EL (cell line): Measurements from ENCODE around the gene PLOD3.

Experiments
- DNase-seq: peaks from one replicate; pipeline ENCODE4 v3.0.0-alpha.2; 2016

The PLOD3 gene

DNA sequence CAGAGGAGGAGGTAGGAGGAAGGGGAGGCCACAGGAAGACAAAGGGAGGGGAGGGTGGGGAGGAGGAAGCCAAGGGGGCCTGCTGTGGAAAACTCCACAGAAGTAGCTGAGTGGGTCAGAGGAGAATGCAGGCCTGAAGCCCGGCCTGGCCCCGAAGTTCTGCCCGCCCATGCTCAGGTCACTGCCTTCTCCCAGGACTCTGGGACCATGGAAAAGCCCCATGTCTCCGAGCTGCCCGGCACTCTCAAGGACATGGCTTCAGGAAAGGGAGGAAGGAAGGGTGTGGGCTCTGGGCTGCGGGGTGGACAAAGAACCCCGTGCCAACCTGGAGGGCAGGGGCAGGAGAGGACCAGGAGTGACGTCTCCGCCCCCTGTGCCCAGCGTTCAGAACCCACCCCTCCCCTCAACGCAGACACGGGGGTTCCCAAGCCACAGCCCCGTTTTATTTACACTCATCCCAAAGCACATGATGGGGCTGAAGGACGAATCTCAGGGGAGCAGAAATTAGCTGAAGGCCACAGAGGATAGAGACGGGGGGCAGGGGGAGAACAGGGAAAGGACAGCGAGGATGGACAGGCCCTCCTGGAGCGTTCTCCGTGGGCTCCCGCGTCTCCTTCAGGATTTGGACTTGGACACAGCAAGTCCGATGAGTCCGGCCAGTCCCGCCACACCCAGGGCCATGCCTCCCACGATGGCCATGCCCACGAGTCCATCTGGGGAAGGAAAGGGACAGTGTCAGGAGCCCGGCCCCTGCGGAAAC is 22.0 kb upstream of the PLOD3 start:
- DNase-seq: no peak

DNA sequence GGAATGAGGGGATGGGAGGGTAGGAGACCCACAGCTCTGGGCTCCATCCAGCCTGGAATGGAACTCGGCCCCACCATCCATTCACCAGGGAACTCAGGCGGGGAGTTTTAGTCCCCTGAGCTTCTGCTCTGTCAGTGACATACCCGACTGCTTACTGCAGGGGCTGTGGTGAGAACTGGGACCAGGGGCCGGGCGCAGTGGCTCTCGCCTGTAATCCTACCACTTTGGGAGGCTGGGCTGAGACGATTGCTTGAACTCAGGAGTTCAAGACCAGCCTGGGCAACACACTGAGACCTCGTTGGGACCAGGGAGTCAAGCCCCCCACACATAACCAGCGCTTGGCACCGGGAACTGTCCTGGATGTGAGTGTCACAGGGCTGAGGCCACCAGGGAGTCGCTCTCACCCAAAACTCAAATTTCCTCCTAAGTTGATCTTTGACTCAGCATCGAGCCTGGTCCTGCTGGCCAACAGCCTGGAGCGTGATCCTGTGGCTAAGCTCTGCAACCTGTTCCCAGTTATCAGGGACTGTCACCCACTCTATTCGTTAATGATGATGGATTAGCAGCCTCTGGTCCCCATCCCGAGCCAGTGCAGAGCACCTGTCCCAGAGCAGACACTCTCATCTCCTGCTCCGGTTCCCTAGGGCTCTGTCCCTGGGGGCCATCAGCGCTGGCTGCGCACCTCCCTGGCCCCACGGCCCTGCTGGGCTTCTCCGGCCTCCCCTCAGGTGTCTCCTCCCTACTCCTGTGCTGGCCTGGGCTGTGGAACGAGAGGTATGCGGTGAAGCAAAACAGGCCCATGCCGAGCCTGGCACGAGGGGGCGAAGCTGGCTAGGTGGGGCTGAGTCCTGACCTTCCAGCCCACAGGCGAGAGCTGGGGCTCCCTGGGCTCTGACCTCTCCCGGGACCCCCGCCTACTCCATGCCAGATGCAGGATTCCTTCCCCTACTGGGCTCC is 21.1 kb upstream of the PLOD3 start:
- no peak for DNase-seq

DNA sequence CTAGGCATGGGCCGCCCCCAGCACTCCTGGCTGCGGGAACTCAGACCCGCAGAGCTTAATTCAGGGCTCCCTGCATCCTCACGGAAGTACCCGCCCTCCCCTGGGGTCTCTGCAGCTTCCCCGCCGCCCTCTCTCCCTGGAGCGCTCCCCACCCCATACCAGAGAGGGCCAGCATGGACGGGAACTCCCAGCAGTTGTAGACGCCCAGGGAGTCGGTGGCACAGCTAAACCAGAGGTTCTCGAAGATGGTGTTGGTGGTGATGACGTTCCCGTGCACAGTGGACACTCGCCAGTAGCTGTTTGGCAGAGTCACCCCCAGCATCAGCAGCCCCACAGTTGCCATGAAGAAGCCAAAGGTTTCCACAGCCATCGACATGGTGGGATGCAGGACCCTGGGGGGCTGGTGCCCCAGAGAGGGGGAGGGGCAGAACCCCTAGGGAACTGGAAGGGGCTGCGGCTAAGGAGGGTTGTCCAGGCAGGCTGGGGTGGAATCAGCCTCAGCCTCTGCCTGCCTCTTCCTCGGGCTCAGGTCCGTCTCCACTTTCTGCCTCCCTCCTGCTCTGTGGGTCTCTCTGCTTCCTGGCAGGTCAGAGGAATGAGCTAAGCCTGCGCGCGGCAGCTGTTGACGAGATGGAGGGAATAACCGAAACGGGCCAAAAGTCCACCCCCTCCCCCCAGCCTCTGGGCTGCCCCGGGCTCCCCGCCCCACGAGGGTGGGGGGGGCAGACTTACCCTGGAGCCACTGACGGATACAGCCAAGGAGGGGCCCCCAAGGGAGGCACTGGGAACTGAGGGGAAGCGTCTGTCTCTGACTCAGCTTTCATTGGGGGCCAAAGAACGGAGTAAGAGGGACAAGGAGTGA is 20.1 kb upstream of the PLOD3 start, which contains the start of gene CLDN15:
Gene CLDN15 (minus strand): TSS at position 597 of the 862 bp plus-strand sequence. CDS start 221 bp downstream, at position 376.
- DNase-seq: no peak

DNA sequence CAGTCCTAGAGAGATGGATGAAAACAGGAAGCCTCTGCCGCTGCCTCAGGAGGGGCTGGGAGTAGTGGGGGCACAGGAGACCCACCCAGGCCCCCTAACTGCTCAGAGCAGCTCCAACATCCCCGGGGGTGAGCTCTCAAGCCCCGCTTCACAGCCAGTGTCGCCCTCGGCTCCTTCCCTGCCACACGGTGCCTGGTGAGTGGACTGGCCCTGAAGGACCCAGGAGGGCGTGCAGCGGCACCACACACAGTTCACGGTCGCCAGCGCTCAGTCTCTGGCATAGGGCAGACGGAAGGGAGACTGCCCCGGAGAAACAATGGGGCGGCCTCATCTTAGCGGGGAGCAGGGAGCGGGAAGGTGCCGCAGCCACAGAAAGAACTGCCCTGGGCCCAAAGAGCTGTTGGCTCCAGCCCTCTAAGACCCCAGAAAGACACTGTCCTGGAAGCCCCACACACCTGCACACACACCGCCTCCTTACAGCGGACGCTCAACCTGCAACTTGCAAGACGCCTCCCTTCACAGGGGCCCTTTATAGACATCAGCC is 19.0 kb upstream of the PLOD3 start:
- DNase-seq: no peak

DNA sequence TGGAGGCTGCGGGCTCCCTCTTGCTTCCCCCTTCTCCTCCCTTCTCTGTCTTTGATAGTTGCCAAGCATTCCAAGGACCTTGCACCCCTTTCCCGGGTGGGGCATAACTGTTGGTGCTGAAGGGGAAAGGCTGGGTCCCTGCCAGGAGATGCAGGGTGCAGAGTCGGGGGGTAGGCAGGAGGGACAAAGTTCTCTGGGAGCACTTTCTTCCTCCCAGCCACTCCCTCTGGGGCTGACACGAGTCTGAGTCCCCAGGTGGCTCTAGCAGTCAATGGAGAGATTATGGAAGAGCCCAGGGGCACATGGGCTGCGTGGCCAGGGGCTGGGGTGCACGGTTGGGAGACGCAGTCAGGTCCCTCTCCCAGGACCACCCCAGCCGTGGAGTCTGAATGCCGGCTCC is 18.1 kb upstream of the PLOD3 start:
- DNase-seq: no peak

DNA sequence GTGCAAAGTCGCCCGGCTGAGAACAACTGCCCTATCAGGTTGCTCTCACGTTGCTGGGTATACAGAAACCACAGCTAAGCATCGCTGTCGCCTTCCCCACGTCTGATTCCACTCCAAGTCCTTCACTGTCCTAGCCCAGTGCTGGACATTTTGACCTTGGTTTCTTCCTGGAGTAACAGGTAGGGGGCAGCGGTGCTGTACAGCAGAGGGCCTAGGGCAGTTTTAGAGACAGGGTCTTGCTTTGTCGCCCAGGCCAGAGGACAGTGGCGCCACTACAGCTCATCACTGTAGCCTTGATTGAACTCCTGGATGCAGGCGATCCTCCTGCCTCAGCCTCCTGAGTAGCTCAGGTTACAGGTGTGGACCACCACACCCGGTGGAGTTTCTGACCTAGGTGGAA is 17.7 kb upstream of the PLOD3 start:
- no peak for DNase-seq

DNA sequence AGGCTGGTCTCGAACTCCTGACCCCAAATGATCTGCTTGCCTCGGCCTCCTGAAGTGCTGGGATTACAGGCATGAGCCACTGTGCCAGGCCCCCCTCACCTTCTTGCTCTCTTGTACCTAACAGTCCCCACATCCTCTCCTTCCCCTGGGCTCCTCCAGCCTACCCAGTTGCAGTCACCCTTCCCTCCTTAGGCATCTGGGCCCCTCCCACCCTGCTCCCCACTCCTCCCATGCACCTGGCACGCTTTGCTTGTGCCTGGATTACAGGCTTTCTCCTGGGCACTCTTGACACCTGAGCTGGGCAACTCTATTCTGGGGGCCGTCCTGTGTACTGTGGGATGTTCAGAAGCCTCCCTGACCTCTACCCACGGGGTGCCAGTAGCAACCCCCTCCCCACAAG is 17.3 kb upstream of the PLOD3 start:
- no peak for DNase-seq

DNA sequence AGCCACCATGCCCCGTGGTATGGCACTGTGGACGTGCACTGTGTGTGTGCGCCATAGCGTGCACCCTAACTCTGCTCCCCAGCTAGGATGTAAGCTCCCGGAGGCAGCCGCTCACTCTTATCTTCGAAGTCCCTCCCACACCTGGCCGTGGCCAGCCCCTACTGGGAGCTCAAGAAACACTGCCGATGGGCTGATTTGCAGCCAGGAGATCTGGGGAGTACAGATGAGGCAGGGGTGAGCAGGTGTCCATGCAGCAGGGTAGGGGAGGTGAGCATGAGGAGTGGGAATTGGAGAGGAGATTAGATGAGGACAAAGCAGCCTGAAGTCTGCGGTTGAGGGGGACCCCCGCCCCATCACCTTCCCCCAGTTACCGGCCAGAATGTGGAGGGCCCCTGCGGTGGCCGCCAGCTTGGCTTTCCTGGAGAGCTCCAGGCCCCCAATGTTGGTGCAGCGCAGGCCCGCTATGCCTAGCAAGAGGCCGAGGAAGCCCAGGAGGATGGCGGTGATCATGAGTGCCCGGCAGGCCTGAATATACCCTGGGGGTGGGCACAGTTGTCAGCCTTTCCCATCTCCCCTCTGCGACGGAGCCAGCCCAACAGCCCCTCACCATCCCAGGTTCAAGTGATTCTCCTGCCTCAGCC is 16.6 kb upstream of the PLOD3 start:
- DNase-seq: no peak

DNA sequence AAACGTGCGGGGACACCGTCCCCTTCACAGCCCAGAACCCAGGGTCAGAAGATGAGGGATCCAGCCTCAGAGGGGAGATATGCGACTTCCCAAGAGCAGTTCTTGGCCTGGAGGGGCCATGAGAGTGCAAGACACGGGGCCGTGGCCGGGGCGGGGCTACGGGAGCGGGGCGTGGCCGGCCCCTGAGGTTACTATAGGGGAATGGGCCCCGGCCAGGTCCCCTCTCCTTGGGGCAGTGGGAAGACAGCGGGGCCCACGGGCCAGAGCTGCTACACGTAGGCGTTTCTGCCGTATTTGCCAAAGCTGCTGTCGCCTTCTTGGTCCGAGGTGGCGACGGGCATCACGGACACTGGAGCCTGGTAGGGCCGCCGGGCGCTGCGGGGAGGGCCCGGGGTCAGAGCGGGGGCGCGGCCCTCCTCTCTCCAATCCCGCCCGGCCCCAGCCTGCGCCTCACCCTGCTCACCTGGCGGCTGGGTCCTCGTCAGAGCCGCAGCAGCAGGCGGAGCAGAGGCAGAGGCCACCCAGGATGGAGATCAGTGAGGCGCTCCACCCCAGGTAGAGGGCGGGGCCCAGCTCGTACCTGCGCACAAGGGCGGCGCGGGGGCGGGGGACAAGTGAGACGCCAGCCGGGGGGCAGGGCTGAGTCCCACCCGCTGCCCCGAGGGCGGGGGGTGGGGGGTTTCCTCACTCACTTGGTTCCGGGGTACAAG is 14.9 kb upstream of the PLOD3 start:
- DNase-seq: no peak

DNA sequence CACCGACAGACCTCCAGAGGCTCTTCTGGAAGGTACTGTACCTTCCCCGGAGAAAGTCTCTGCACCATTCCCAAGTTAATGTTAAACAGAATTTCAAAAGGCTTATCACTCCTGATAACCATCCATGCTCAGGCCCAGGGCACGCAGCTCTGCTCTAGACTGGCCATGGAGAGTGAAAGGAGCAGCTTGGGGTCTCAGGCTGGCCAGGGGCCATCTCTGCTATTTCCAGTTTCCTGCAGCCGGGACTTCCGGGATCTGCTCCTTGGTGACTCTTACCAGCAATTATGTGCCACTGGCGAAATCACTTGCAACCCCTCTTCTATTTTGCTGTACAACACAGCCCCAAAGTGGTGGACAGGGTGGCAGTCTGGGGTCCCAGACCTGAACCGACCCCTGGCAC is 14.3 kb upstream of the PLOD3 start:
- DNase-seq: no peak

DNA sequence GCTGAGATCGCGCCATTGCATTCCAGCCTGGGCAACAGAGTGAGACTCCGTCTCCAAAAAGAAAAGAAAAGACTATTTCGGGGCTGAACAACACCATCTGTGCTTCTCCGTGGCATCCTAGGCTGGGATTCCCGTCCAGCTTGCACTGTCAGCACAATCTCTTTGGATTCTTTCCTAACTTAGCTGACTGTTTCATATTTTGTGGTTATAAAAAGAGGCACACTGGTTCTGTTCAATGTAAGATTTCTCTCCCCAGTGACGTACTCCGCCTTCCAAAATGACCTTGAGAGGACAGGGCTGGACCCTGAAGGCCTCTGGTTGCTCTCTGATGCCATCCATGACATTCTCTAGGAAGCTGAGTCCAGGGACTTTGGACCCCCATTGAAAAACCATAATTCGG is 9.3 kb upstream of the PLOD3 start:
- no peak for DNase-seq

DNA sequence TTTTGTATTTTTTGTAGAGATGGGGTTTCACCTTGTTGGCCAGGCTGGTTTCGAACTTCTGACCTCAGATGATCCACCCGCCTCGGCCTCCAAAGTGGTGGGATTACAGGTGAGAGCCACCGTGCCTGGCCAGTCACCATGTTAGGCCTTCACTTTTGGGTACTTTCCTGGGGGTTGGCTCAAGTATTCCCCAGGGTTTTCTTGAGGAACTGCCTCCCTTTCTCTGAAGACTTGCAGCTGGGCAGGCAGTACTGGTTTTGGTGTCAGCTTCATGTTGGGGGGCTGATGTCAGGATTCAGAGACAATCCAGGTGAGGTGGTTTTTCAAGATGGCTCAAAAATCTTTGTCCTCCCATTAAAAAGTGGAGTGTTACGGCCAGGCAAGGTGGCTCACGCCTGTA is 8.3 kb upstream of the PLOD3 start:
- DNase-seq: no peak

DNA sequence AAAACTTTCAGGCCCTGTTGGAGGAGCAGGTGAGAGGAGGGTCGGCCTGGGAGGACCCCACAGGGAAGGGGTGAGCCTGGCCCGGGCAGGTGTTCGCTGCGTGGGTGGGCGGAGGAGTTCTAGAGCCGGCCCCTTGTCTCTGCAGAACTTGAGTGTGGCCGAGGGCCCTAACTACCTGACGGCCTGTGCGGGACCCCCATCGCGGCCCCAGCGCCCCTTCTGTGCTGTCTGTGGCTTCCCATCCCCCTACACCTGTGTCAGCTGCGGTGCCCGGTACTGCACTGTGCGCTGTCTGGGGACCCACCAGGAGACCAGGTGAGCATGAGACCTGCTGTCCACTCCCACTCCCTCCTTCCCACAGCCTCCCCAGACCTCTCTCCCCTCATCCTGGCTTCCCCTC is 6.1 kb upstream of the PLOD3 start:
- DNase-seq: no peak

DNA sequence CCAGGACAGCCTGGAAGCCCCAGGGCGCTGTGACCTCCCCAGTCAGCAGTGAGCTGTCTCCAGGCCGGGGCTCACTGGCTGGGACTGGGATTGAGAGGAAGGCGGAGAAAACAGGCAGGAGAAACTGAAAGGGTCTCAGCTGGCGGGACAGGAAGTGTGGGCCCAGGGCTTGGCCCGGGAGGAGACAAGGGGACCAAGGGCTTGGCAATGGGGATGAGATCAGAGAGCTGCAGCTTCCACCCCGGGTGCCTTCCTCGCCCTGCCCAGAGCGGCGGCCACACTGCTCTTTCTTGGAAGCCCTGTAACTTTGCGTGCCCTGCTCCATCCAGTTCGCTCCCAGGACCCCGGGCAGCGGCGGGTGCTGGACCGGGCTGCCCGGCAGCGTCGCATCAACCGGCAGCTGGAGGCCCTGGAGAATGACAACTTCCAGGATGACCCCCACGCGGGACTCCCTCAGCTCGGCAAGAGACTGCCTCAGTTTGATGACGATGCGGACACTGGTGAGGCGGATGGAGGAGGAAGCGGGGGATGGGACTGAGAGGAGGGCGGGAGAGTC is 5.0 kb upstream of the PLOD3 start:
- no peak for DNase-seq

DNA sequence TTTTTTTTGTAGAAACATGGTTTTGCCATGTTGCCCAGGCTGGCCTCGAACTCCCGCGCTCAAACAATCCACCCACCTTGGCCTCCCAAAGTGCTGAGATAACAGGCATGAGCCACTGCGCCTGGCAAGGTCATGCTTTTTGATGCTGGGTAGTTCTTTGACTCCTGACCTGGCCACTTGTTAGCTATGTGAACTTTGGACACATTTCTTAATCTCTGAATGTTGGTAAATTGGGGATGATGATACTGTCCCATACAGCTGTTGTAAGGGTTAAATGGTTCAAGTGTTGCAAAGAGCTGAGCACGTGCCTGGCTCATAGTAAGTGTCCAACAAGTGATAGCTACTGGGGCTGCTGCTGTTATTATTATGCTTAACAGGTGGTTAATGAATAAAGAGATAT is 2.9 kb upstream of the PLOD3 start:
- no peak for DNase-seq

DNA sequence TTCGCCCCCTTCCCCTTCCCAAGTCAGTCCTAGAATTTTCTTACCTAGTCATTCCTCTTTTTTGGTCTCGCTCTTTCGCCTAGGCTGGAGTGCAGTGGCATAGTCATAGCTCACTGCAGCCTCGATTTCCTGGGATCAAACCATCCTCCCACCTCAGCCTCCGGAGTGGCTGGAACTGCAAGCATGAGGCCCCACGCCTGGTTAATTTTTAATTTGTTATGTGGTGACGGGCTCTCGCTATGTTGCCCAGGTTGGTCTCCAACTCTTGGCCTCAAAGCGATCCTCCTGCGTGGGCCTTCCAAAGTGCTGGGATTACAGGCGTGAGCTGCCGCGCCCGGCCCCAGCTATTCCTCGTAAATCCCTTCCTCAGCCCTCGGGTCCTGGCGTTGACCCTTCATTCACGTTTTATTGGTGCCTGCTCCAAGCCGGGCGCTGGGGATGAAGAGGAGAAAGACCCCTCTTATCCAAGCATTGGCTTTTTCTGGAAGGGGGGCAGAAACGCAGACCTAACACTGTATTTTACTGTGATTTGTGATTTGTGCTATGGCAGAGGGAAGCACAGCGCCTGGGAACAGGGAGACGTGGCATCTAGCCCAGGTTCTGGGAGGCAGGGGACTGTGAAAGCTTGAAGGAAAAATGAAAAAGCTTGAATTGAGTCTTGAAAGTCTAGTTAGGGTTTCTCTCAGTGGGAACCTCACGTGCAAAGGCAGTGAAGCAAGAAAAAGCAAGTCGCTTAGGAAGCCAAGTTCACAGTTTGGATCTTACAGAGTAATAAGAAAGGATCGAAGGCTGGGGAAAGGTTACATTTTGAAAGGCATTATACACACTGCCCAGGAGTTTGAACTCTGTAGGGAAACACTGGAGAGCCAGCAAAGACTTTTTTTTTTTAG is 1.1 kb upstream of the PLOD3 start:
- DNase-seq: no peak

DNA sequence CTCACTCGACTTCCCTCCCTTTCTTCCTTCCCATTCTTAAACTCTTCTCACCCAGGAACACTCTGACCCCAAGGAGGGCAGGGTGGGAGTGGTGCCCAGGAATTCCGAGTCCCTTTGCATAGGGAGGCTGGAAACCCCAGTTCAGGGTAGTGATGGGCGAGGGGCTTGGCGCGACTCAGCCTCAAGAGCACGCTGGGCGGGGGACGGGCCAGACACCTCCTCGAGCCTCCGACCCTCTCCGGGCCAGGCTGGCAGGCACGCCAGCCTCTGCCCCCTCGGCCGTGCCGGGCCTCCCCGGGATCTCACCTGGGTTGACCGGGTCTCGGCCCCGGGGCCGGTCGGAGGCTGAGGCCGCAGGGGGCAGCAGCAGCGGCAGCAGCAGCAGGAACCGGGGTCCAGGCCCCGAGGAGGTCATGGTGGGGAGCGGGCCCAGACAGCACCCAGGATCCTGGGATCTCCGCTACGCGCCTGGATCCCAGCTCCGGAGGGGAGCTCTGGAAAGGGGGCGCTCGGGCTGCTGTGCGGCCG is 457 bp downstream of the PLOD3 start:
- no peak for DNase-seq

DNA sequence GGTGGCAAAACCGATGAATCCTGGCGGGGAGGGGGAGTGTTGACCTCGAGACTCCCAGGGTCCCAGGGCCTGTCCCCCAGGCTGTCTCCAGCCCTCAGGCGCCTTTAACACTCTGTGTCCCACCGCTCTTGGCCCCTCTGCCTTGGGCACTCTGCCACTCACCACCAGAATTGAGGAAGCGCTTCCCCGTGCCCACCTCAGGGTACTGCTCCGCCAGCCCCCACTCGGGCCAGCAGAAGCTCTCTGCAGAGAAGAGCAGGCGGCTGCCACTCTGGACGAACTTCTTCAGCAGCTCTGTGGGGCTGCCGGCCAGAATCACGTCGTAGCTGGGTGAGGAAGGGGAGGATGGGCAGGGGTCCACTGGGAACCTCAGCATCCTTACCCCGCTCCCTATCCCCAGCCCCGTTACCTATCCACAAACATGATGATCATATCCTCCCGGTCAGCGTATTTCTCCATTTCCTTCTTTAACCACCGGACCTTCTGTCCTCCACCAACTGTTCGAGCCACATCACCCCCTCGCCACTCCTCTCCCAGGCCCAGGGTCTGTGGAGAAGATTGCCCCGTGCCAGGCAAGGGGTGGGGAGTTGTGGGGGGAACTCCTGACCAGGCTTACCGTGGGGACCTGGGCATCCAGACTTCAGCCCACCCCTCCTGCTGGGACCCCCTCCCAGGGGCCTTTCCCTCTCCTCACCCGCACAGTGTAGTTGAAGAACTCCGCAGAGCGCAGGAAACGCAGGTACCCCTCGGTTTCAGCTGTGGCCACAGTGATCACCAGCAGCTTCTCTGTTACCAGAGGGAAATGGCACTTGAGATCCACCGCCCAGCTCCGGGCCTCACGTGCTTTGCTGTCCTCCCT is 1.2 kb downstream of the PLOD3 start:
- peak; percentile 26 for DNase-seq

DNA sequence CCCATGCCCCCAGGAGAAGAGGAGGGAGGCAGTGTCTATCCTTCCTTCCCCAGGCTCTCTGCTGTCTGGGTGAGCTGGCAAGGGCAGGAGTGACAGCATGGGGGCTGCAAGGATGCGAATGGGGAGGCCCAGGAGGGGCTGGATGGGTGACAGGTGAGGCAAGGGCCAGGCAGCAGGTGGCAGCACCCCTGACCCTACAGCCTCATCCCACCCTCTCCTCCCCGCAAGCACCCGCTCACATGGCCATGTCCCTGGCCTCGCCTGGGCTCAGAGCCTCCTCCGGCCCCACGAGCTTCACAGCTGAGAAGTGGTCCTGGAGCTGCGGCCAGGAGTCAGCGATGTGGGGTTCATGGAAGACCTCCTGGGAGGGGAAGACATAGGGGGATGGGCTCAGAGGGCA is 5.4 kb downstream of the PLOD3 start:
- no peak for DNase-seq
